Anterior cingulate cortex (tissue), 58 donors: ENCODE data around the gene DPP6.

Source experiments
- DNase-seq, 58 donors: peaks; one replicate each; lab custom pipeline; 2025; lab: John Stamatoyannopoulos, UW

DPP6 gene

GRCh38 chr7:154204046-154204445 lies 151.8 kb downstream of the DPP6 start:
- DNase-seq, result no peak

GRCh38 chr7:154212861-154213260 lies 160.7 kb downstream of the DPP6 start:
- no peak for DNase-seq

- no peak for DNase-seq
These were observed 165.6 kb downstream of the DPP6 start for GRCh38 chr7:154217688-154218340.

- DNase-seq, result no peak
These were observed 179.5 kb downstream of the DPP6 start for GRCh38 chr7:154231732-154232131.

- DNase-seq, result peak in 3 of 58 donors; percentile 2 to 18 (median 3)
These were observed 180.5 kb downstream of the DPP6 start for GRCh38 chr7:154232700-154233099.

GRCh38 chr7:154241988-154242387 lies 189.8 kb downstream of the DPP6 start:
- no peak for DNase-seq

GRCh38 chr7:154242709-154243108 lies 190.5 kb downstream of the DPP6 start:
- no peak for DNase-seq

GRCh38 chr7:154252046-154252445 lies 199.8 kb downstream of the DPP6 start:
- DNase-seq, result no peak

GRCh38 chr7:154253810-154254209 lies 201.6 kb downstream of the DPP6 start:
- DNase-seq, result no peak

GRCh38 chr7:154255324-154255723 lies 203.1 kb downstream of the DPP6 start:
- no peak for DNase-seq

GRCh38 chr7:154256150-154256549 lies 204.0 kb downstream of the DPP6 start:
- no peak for DNase-seq

GRCh38 chr7:154259396-154259795 lies 207.2 kb downstream of the DPP6 start:
- DNase-seq, result no peak

- DNase-seq, result no peak
These were observed 235.2 kb downstream of the DPP6 start for GRCh38 chr7:154287356-154287755.

GRCh38 chr7:154289119-154289518 lies 236.9 kb downstream of the DPP6 start:
- no peak for DNase-seq

- DNase-seq, result no peak
These were observed 244.2 kb downstream of the DPP6 start for GRCh38 chr7:154296443-154296842.

- DNase-seq, result no peak
These were observed 247.5 kb downstream of the DPP6 start for GRCh38 chr7:154299736-154300135.

GRCh38 chr7:154302380-154302779 lies 250.2 kb downstream of the DPP6 start:
- no peak for DNase-seq

- no peak for DNase-seq
These were observed 252.0 kb downstream of the DPP6 start for GRCh38 chr7:154304231-154304630.

GRCh38 chr7:154304740-154305700 lies 252.8 kb downstream of the DPP6 start:
- DNase-seq, result peak in 46 of 58 donors; percentile 3 to 72 (median 29)

GRCh38 chr7:154306036-154306435 lies 253.8 kb downstream of the DPP6 start:
- no peak for DNase-seq

GRCh38 chr7:154308928-154309327 lies 256.7 kb downstream of the DPP6 start:
- no peak for DNase-seq

- DNase-seq, result no peak
These were observed 257.9 kb downstream of the DPP6 start for GRCh38 chr7:154310114-154310513.
